Keratinocyte (primary cell): ENCODE measurements around the gene TULP1.

Experiments used
- EZH2 ChIP-seq: IDR thresholded peaks from one replicate; pipeline ENCODE4 v1.6.1; 2012; ENCODE audit warnings: inconsistent platforms, mild to moderate bottlenecking, low read length, moderate library complexity
- TF ChIP-seq, protein P1 (sequence below), 3 experiments: IDR thresholded peaks in 1 of 3; conservative IDR thresholded peaks in 1 of 3; optimal IDR thresholded peaks in 1 of 3; 2 replicates in 2 of 3; 3 replicates in 1 of 3; pipeline versions ENCODE3 to v1.5.1; 2011; ENCODE audit warnings: low read length in 3 of 3, mild to moderate bottlenecking in 3 of 3, moderate library complexity in 2 of 3, control low read depth in 1 of 3, inconsistent platforms in 1 of 3; ENCODE audit not compliant: insufficient read depth in 2 of 3; ENCODE audit errors: extremely low read depth in 1 of 3

DNA sequence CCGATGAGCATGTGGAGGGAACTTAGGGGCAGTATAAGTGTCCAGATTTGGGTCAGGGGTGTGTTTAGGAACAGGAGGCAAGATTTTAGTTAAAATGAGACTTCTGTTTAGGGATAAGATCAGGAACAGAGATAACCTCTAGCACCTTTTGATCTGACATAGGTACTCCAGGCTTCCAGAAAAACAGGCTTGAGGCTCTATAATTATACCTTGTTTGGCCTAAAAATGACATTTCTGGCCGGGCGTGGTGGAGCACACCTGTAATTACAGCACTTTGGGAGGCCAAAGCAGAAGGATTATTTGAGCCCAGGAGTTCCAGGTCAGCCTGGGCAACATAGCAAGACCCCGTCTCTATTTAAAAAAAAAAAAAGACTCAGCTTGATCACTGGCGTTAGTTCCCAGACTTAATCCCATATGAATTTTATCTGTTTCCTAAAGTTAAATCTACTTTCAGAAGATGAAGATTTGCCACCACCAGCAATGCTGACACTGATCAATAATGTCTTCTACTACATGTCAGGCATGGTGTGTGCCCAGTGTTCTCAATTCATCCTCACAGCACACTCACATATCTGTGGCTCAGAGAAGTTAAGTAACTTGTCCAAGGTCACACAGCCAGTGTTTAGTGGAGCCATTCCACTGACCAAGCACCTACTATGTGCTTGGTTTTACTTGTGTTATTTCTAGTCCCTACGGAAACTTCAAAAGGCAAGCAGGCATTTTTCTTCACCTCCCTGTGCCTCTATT, 6.0 kb upstream of the TULP1 start:
- TF ChIP-seq, protein P1, sequence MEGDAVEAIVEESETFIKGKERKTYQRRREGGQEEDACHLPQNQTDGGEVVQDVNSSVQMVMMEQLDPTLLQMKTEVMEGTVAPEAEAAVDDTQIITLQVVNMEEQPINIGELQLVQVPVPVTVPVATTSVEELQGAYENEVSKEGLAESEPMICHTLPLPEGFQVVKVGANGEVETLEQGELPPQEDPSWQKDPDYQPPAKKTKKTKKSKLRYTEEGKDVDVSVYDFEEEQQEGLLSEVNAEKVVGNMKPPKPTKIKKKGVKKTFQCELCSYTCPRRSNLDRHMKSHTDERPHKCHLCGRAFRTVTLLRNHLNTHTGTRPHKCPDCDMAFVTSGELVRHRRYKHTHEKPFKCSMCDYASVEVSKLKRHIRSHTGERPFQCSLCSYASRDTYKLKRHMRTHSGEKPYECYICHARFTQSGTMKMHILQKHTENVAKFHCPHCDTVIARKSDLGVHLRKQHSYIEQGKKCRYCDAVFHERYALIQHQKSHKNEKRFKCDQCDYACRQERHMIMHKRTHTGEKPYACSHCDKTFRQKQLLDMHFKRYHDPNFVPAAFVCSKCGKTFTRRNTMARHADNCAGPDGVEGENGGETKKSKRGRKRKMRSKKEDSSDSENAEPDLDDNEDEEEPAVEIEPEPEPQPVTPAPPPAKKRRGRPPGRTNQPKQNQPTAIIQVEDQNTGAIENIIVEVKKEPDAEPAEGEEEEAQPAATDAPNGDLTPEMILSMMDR (optimal IDR thresholded peaks at IDR 0.05 in 1 of 3, IDR thresholded peaks at IDR 0.05 in 1 of 3, conservative IDR thresholded peaks at IDR 0.05 in 1 of 3; ENCODE audit: extremely low read depth in 1 of 3, insufficient read depth in 2 of 3, low read length in 3 of 3): no peak
- no peak for TF ChIP-seq EZH2
